ENCODE data around the gene KLHL29. TPM values are rescaled to one million over a fixed set of nuclear protein-coding genes. Genes with fewer than 3 reads are reported as not detected.

KLHL29 gene
- total and polyA plus RNA-seq, 2 donors (not counting 3 experiments of a cell fraction or from before 2014, with no cell fraction given) = 4.6 to 12.7 TPM

DNA sequence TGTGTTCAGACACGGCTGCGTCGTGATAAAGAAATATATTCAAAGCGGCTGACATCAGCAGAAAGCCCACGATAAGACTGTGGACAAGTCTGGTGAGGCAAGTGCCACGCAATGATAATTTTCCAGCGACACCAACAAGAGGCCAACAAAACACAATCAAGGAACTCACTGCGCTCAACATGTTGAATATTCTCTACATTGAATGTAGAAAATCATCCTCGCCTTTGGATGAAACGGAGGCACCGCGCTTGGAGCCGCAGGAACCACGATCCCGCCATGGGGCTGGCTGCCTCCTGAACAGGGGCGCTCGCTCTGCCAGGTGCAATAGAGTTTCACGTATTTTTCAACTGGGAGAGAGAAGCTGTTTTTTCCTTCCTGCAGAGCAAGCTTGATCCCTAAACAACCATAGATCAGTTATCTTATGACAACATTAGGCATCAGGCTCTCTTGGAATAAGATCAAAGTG, 321.7 kb downstream of the KLHL29 start:
- dilution Hi-C loops (cut with MboI; ENCODE audit: extremely low pct_ligation_motif_present, low sequenced_read_pairs) (no loop called here), intact Hi-C loops (cut with micrococcal nuclease) (no loop called here)
- Histone ChIP-seq H3K27me3 (ENCODE audit: control insufficient read depth in 2 of 2, insufficient read depth in 2 of 2, low read length in 2 of 2) (no peaks in the 10 kb centered on the region), H3K9me3 (replicated peaks; ENCODE audit: control insufficient read depth, insufficient read depth, low read length) (no peaks in the 10 kb centered on the region), H3K79me2 (ENCODE audit: control insufficient read depth, insufficient read depth, low read length) (no peaks in the 10 kb centered on the region), H3K4me3 (replicated peaks in 1 of 3; ENCODE audit: insufficient read depth in 1 of 3, low read depth in 1 of 3, low read length in 3 of 3) (no peak overlapping the region), H3K9ac (replicated peaks; ENCODE audit: extremely low read depth, insufficient read depth, low read length) (no peak overlapping the region), H3K27ac (ENCODE audit: insufficient read depth, low read depth, low read length) (no peak overlapping the region), H2AFZ (ENCODE audit: low read depth, low read length) (no peak overlapping the region), H3K4me2 (ENCODE audit: insufficient read depth, low read length) (no peak overlapping the region), H4K20me1 (replicated peaks; ENCODE audit: control insufficient read depth, extremely low read depth, insufficient read depth, low read length) (no peaks in the 10 kb centered on the region), H3K9me1 (replicated peaks; ENCODE audit: control insufficient read depth, extremely low read depth, insufficient read depth, low read length) (no peaks in the 10 kb centered on the region), H3K4me1 (ENCODE audit: control insufficient read depth, extremely low read depth, insufficient read depth, low read length) (no peaks in the 10 kb centered on the region), H3K36me3 (ENCODE audit: control insufficient read depth in 2 of 2, extremely low read depth in 1 of 2, insufficient read depth in 2 of 2, low read length in 2 of 2) (peaks cover 0 to 8% of the 10 kb centered on the region in 2 experiments)
- BruUV-seq (replicated peaks) = no TSS peak
- DNase-seq (ENCODE audit: low read depth, low spot score) = no peak
- FAIRE-seq = no peak
- TF ChIP-seq, protein P1, sequence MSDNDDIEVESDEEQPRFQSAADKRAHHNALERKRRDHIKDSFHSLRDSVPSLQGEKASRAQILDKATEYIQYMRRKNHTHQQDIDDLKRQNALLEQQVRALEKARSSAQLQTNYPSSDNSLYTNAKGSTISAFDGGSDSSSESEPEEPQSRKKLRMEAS (IDR thresholded peaks at IDR 0.05; ENCODE audit: insufficient read depth, insufficient read length) = no peak
- TF ChIP-seq GATA2 (IDR thresholded peaks at IDR 0.05; ENCODE audit: insufficient read depth, insufficient read length, low read depth, low read length) (no peak), POLR2AphosphoS5 (IDR thresholded peaks at IDR 0.05; ENCODE audit: insufficient read depth, low read depth, low read length) (no peak), MYC (IDR thresholded peaks at IDR 0.05; ENCODE audit: low read depth, low read length) (no peak), JUN (IDR thresholded peaks at IDR 0.05; ENCODE audit: borderline replicate concordance, insufficient read depth, insufficient read length, low read depth) (no peak), EZH2 (IDR thresholded peaks at IDR 0.05; ENCODE audit: borderline replicate concordance, low read depth, low read length, severe bottlenecking) (no peak), POLR2A (IDR thresholded peaks at IDR 0.05; ENCODE audit: low read depth, low read length) (no peak), FOS (IDR thresholded peaks at IDR 0.05; ENCODE audit: borderline replicate concordance, insufficient read depth, low read length) (no peak)
- TF ChIP-seq, protein P2, sequence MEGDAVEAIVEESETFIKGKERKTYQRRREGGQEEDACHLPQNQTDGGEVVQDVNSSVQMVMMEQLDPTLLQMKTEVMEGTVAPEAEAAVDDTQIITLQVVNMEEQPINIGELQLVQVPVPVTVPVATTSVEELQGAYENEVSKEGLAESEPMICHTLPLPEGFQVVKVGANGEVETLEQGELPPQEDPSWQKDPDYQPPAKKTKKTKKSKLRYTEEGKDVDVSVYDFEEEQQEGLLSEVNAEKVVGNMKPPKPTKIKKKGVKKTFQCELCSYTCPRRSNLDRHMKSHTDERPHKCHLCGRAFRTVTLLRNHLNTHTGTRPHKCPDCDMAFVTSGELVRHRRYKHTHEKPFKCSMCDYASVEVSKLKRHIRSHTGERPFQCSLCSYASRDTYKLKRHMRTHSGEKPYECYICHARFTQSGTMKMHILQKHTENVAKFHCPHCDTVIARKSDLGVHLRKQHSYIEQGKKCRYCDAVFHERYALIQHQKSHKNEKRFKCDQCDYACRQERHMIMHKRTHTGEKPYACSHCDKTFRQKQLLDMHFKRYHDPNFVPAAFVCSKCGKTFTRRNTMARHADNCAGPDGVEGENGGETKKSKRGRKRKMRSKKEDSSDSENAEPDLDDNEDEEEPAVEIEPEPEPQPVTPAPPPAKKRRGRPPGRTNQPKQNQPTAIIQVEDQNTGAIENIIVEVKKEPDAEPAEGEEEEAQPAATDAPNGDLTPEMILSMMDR (IDR thresholded peaks at IDR 0.05; ENCODE audit: extremely low read depth in 1 of 2, insufficient read depth in 1 of 2, low read depth in 1 of 2, low read length in 2 of 2) = no peak
- CTCF ChIA-PET = interaction anchor here (1.0 kb wide), 1 partner anchor 8 kb away, joined by 3 read pairs; no protein-coding TSS in a partner anchor
- POLR2A ChIA-PET = no interaction called here

Data from endothelial cell of umbilical vein (primary cell).